Endothelial cell (in vitro differentiated cells): Measurements from ENCODE around the gene CHI3L1. TPM values are rescaled to one million over a fixed set of nuclear protein-coding genes. Genes with fewer than 3 reads are reported as not detected.

Experiments used
- DNase-seq: peaks from one replicate; pipeline ENCODE4 v3.0.0; 2021; ENCODE audit warnings: low spot score
- H3K27ac Mint-ChIP-seq: one replicate; pipeline ENCODE4 v1.8.0; 2021; ENCODE audit warnings: mixed read lengths, inconsistent platforms; ENCODE audit not compliant: unreplicated experiment
- H3K27me3 Mint-ChIP-seq: one replicate; pipeline ENCODE4 v1.8.0; 2021; ENCODE audit warnings: mild to moderate bottlenecking, moderate library complexity, mixed read lengths, inconsistent platforms; ENCODE audit not compliant: unreplicated experiment
- H3K36me3 Mint-ChIP-seq: one replicate; pipeline ENCODE4 v1.8.0; 2021; ENCODE audit warnings: mild to moderate bottlenecking, low read depth, mixed read lengths, inconsistent platforms; ENCODE audit not compliant: unreplicated experiment
- H3K4me1 Mint-ChIP-seq: one replicate; pipeline ENCODE4 v1.8.0; 2021; ENCODE audit warnings: mild to moderate bottlenecking, mixed read lengths, inconsistent platforms; ENCODE audit not compliant: unreplicated experiment
- H3K4me3 Mint-ChIP-seq: one replicate; pipeline ENCODE4 v1.8.0; 2021; ENCODE audit warnings: mild to moderate bottlenecking, mixed read lengths, inconsistent platforms; ENCODE audit not compliant: unreplicated experiment
- H3K9me3 Mint-ChIP-seq: one replicate; pipeline ENCODE4 v1.8.0; 2021; ENCODE audit warnings: mixed read lengths, inconsistent platforms; ENCODE audit not compliant: unreplicated experiment
- total RNA-seq: library from RNA; stranded (reverse); fragmentation: NEBNext Ultra II Directional; extraction: Animal tissue kit (Norgen Biotek cat#: 25700); gene quantifications from one replicate; pipeline ENCODE4 v1.2.1, GENCODE V29; 2021; ENCODE audit not compliant: unreplicated experiment
- TF ChIP-seq, protein P1 (sequence below): fragments of 200-600 bp; sonication (generic); IDR thresholded peaks from one replicate; pipeline ENCODE4 v1.5.0; 2021; ENCODE audit warnings: antibody characterized with exemption; ENCODE audit not compliant: unreplicated experiment

The CHI3L1 gene
- total RNA-seq, 1 donor from 2014 or later = 0.21 TPM

DNA sequence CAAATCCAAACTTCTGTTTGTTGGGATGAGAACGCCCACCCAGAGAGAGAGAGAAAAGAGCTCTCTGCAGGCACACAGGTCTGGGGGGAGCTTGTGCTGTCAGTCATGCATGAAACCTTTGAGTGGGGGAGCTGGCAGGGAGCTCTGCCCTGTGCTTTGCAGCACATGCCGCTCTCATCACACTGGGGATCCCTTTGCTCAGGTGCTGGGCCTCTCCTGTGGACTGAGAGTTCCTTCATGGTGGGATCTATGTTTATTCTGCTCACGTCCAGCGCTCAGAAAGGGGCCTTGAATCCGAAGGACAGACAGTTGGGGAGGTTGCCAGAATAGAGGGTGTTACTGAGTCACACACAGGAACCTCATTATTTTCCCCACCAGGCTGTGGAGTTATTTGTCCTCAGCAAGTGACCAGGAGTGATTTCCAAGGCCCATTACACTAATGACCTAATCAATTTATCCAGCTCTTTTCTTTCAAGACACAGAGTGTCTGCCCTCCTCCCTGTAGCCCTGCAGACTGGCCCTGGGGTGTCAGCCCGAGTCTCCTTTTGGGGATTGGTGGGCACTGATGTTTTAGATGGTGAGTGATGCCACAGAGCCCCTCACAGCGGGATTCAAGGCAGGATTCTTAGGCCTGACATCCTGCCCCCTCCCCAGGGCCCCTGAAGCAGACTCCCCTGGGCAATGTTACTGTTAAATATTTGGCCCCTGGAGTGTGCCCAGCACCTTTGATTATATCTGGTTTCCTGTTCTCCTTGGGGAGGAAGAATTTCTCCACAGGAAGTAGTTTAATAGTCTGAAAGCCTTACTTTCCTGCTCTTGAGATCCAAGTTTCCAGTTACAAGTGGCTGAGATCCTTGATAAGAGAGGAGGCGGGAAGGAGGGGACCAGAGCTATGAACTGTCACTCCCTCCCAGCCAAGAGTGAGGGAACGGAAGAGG is 33.2 kb downstream of the CHI3L1 start:
- Mint-ChIP-seq H3K4me1 (peaks cover 59% of the 10 kb centered on the region), H3K27me3 (peaks cover 7% of the 10 kb centered on the region), H3K36me3 (peaks cover 13% of the 10 kb centered on the region), H3K27ac (no peak overlapping the region), H3K9me3 (no peaks in the 10 kb centered on the region), H3K4me3 (no peak overlapping the region)
- TF ChIP-seq, protein P1, sequence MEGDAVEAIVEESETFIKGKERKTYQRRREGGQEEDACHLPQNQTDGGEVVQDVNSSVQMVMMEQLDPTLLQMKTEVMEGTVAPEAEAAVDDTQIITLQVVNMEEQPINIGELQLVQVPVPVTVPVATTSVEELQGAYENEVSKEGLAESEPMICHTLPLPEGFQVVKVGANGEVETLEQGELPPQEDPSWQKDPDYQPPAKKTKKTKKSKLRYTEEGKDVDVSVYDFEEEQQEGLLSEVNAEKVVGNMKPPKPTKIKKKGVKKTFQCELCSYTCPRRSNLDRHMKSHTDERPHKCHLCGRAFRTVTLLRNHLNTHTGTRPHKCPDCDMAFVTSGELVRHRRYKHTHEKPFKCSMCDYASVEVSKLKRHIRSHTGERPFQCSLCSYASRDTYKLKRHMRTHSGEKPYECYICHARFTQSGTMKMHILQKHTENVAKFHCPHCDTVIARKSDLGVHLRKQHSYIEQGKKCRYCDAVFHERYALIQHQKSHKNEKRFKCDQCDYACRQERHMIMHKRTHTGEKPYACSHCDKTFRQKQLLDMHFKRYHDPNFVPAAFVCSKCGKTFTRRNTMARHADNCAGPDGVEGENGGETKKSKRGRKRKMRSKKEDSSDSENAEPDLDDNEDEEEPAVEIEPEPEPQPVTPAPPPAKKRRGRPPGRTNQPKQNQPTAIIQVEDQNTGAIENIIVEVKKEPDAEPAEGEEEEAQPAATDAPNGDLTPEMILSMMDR = no peak
- no peak for DNase-seq

DNA sequence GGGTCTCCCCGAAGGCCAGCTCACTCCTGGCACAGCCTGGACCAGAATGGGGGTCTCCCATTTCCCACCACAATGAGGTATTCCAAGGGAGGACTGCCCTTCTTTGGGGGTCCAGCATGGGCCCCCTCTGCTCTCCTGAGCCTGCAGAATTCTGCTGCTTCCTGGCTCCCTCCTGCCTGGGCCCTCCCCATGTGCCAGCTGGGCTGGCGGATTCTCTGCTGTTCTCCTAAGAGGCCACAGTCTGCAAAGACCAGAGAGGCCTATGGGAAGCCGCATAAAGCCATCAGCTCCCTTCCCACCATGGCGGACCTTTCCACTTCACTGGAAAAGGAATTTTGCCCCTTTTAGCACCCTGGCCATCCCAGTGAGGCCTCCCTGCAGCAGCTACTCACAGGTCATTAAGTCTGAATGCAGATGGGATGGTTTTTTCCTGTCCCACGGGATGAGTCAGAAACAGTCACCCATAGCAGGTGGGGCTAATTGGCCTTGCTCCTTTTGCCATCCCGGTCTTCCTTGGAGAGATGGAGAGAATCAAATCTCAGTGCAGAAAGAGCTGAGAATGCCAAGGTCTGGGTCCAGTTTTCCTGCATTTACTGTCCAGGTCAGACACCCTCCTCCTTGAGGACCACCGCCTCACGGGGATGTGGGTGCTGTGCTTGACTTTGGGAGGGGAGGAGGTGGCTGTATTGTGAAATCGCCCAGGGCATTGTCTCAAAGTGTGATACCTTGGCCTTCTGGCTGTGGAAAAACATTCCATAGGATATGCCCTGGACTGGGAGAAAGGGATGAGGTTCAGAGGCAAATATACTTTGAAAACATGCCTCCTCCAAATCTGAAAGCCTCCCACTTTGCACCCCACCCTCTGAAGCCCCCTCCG is 34.1 kb downstream of the CHI3L1 start:
- Mint-ChIP-seq H3K27me3 (peaks cover 6% of the 10 kb centered on the region), H3K36me3 (peaks cover 5% of the 10 kb centered on the region), H3K9me3 (no peaks in the 10 kb centered on the region), H3K27ac (no peak overlapping the region), H3K4me1 (peaks cover 60% of the 10 kb centered on the region), H3K4me3 (no peak overlapping the region)
- TF ChIP-seq, protein P1 = no peak
- no peak for DNase-seq

DNA sequence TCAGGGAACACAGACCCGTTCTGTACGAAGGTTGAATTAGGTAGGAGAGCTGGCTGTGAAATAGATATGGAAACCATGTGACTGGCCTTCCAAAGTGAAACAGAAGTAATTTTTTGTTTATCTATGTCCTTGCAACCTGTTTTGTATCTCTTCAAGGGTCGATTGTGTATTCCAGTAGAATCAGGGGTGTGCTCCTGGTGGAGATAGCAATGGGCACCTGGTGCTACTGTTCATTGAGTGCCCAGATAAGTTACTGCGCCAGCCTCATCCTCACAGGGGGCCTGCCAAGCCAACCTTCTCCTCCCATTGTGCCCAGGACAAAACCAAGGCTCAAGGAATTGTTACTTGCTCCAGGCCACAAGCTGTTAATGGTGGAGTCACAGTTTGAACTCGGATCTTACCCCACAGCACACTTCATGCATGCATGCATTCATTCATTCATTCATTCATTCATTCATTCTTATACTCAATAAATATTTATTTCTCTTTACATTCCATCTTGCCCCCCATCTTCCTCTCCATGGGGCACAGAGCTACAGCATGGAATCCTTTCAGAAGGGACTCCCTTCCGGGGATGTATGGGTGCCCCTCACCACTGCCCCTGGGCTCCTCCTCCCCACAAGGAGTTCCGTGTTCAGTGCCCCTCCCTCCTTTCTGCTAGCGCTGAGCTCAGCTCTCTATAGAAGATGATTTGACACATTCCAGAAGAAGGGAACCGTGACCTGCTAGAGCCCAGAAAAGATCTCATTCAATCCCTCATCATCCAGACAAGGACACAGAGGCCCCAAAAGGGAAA is 34.9 kb downstream of the CHI3L1 start:
- peaks cover 6% of the 10 kb centered on the region for H3K27me3 Mint-ChIP-seq
- no peaks in the 10 kb centered on the region for H3K36me3 Mint-ChIP-seq
- no peak overlapping the region for H3K4me3 Mint-ChIP-seq
- TF ChIP-seq, protein P1 = no peak
- H3K27ac Mint-ChIP-seq = no peak overlapping the region
- no peaks in the 10 kb centered on the region for H3K9me3 Mint-ChIP-seq
- DNase-seq = no peak
- H3K4me1 Mint-ChIP-seq = peaks cover 67% of the 10 kb centered on the region

DNA sequence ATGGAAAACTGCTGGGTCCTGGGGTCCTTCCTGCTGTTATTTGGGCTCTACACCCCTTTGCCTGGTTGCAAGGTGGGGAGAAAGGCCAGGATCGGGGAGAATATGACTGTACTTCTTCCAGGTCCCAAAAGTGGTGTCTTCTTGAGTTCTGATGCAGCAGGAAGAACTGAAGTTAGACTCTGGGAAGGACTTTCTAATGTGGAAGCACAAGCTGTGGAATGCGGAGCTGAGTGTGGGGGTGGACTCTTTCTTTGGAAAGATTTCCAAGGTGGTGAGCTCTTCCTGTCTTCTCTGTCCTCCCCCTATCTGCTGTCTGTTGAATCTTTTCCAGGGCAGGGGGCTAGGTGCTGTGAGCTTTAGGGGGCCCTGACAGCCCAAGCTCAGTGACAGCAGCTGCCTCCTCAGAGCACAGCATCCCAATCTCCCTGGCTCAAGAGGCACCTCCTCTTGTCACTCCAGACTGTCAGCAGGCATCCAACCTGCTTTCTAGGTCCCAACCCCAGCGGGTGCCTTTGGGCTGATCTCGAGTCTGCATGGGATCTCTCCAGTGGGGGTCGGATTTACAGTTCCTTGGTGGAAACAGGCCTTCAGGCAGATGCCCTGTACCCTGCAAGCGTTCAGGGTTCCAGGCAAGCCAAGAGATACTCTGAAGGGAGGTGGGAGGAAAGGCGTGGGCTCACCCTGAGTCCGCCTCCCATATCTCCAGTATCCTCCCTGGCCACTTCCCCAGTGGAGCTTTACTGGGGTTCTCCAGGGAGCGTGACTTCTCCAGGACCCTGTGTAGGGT is 35.8 kb downstream of the CHI3L1 start:
- DNase-seq = no peak
- Mint-ChIP-seq H3K27ac (no peak overlapping the region), H3K9me3 (no peaks in the 10 kb centered on the region), H3K27me3 (peaks cover 3% of the 10 kb centered on the region), H3K36me3 (no peaks in the 10 kb centered on the region), H3K4me1 (peaks cover 61% of the 10 kb centered on the region), H3K4me3 (no peak overlapping the region)
- TF ChIP-seq, protein P1 = no peak
